Motor neuron (in vitro differentiated cells): ENCODE results near the gene TIFAB. TPM values are rescaled to one million over a fixed set of nuclear protein-coding genes. Genes with fewer than 3 reads are reported as not detected.

ENCODE experiments used
- ATAC-seq, 8 experiments: fragments of 200-7000 bp; cut with Tn5 transposase; replicated peaks in 6 of 8; 2 replicates each; pipeline ENCODE4 v1.8.0; 2021; ENCODE audit warnings: mild to moderate bottlenecking in 8 of 8, moderate library complexity in 8 of 8
- H3K27ac ChIP-seq, 2 donors: fragments of 250-450 bp; sonication (Bioruptor Pico); 2 replicates each; pipeline ENCODE4 v1.9.0; 2021; ENCODE audit warnings: antibody characterized with exemption in 2 of 2, mild to moderate bottlenecking in 2 of 2, moderate library complexity in 1 of 2
- H3K4me1 ChIP-seq, 2 donors: fragments of 250-450 bp; sonication (Bioruptor Pico); replicated peaks in 1 of 2; 2 replicates each; pipeline ENCODE4 v1.6.1; 2021; ENCODE audit warnings: antibody characterized with exemption in 2 of 2, mild to moderate bottlenecking in 2 of 2, moderate library complexity in 1 of 2
- H3K4me3 ChIP-seq, 5 donors: fragments of 250-450 bp; sonication (Bioruptor Pico); 2 replicates each; pipeline ENCODE4 v1.9.0; 2021; ENCODE audit warnings: antibody characterized with exemption in 5 of 5, mild to moderate bottlenecking in 5 of 5, moderate library complexity in 4 of 5
- WGBS, 10 experiments: fragments of 450-650 bp; shearing (Covaris generic); methylation state at CpG; one replicate each; pipeline ENCODE4 v1.0.0; 2022; 5-methylcytosine and 5-hydroxymethylcytosine counted together
- in situ Hi-C, 9 experiments: fragments of 400-800 bp; cut with MboI; loops; one replicate each; pipeline ENCODE4 v1.15.0; 2021; ENCODE audit warnings: low sequenced_read_pairs in 9 of 9, low pct_unique_long_range_greater_than_20kb in 2 of 9; ENCODE audit not compliant: unreplicated experiment in 9 of 9
- total RNA-seq, 8 experiments: library from RNA; unstranded; fragments of 300-600 nt; gene quantifications; 2 replicates each; pipeline versions ENCODE4 v1.2.3 to v1.2.4, GENCODE V29; 2022

The TIFAB gene
- total RNA-seq, 8 experiments from 2014 or later, result 0.04 to 0.43 (median 0.10) TPM; not detected in 2

DNA sequence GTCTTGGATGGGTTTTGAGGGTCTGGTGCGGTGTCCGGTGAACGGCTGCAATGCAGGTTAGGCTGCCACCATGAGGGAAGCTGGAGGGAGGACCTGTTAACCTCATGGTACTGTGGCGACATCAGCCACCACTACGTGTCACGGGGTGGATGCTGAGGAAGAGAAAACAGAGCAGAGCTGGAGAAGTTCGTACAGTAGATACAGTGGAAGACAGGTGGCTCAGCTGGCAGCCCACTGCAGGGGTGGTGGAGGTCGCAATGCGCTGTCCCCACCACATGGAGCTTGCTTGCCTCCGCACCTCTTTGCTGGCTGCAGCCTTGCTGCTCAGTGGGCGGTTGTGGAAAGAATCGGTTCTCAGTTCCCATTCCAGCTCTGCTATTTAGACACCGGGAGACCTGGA lies 7.8 kb downstream of the TIFAB start:
- Histone ChIP-seq H3K4me3 (no peak overlapping the region), H3K27ac (no peak overlapping the region), H3K4me1 (peaks cover 7 to 9% of the 10 kb centered on the region in 2 donors)
- WGBS, 10 experiments, result 46 to 86% (median 80%) methylated on average over 2 to 11 of the region's 13 CpGs; no CpG with 5 or more reads in 6 of the 10 experiments
- in situ Hi-C loops, result no loop called here
- ATAC-seq, result no peak

DNA sequence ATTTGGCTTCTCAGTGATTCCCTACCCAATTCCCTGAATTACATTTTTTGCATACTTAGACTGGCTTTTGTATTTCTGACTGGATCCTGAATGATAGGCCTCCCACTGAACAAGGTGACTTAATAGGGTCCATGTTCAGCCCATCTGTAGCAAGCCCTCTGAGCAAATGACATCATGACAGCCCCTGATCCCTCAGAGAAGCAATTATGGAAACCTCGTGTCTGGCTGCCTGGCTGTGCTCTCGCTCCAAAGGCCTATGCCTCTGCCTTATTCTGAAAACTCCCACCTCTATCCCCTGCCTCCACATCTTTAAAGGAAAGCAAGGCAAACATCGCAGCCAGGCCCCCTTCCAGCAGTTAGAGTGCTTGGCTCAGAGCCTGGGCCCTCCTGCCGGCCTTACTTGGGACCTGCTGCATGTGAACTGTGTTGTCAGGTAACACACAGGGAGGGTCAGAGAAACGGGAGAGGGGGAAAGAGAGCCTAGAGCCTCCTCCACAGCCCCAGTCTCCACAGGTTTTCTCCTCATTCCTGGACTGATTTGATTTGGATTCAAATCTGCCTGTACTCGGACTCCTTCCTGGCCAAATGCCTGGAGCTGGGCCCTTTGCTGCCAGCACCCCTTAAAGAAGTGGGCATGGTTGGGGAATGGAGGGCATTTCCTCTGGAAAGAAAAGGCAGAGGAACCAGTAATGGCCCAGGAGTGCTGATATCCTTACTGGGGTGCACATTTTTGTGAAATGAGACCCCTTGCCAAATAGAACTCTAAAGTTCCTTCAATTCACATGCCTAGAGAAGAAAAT lies 8.8 kb downstream of the TIFAB start:
- ATAC-seq, result peak in 5 of 8 experiments; percentile 80 to 92 (median 85)
- in situ Hi-C loops, result no loop called here
- H3K27ac ChIP-seq, result no peak overlapping the region
- 43 to 79% (median 63%) methylated on average over 3 to 5 of the region's 6 CpGs; no CpG with 5 or more reads in 5 of the 10 experiments for WGBS, 10 experiments
- peaks cover 3 to 7% of the 10 kb centered on the region in 2 donors for H3K4me1 ChIP-seq
- H3K4me3 ChIP-seq, result no peak overlapping the region

DNA sequence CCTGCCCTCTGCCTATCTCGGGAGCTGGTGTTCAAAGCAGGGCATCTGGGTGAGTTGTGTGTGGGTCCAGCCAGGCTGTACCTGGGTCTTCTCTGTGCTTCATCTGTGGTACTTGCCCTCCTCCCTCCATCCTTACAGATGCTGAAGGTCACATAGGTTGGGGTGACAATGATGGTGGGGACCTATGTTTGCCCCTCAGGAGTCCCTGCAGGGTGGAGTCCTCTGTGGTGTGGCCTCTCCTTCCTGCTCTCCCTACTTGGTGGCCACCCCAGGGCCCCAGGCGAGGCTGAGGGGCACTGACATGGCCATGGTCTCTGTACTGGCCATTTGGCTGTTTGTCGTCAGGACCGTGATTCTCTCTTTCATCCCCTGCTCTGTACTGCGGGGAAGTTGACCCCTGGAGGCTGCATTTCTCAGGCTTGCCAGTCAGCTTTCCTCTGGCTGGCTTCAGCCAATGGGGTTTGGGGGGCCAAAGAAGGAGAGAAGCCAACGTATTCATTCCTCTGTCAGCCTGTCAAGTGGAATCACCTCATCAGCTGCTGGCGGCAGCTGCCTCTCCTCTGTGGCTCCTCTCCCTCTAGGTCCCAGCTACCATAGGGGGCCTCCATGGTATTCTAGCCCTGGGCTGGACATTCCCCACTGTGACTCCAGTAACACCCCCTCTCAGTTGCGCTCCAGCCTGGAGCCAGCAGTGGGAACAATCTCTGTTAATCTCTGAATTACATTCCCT lies 9.6 kb downstream of the TIFAB start:
- no peak overlapping the region for H3K27ac ChIP-seq
- in situ Hi-C loops, result no loop called here
- H3K4me1 ChIP-seq, result peaks cover 3 to 10% of the 10 kb centered on the region in 2 donors
- H3K4me3 ChIP-seq, result no peak overlapping the region
- peak in 6 of 8 experiments; percentile 10 to 33 (median 24) for ATAC-seq
- 40 to 100% (median 72%) methylated on average over 1 to 6 of the region's 8 CpGs; no CpG with 5 or more reads in 4 of the 10 experiments for WGBS, 10 experiments

GRCh38 chr5:135441919-135442318 lies 10.2 kb downstream of the TIFAB start:
- H3K4me1 ChIP-seq, result peaks cover 8 to 16% of the 10 kb centered on the region in 2 donors
- no peak for ATAC-seq
- H3K4me3 ChIP-seq, result no peak overlapping the region
- in situ Hi-C loops, result no loop called here
- no peak overlapping the region for H3K27ac ChIP-seq
- 20 to 100% (median 88%) methylated on average over 1 to 2 of the region's 4 CpGs; no CpG with 5 or more reads in 3 of the 10 experiments for WGBS, 10 experiments

GRCh38 chr5:135441350-135441831 lies 10.8 kb downstream of the TIFAB start:
- no peak overlapping the region for H3K4me3 ChIP-seq
- no peak overlapping the region for H3K27ac ChIP-seq
- in situ Hi-C loops, result no loop called here
- ATAC-seq, result no peak
- 30 to 92% (median 55%) methylated on average over 2 of the region's 11 CpGs; no CpG with 5 or more reads in 5 of the 10 experiments for whole genome bisulfite sequencing, 10 experiments
- peaks cover 10 to 16% of the 10 kb centered on the region in 2 donors for H3K4me1 ChIP-seq

DNA sequence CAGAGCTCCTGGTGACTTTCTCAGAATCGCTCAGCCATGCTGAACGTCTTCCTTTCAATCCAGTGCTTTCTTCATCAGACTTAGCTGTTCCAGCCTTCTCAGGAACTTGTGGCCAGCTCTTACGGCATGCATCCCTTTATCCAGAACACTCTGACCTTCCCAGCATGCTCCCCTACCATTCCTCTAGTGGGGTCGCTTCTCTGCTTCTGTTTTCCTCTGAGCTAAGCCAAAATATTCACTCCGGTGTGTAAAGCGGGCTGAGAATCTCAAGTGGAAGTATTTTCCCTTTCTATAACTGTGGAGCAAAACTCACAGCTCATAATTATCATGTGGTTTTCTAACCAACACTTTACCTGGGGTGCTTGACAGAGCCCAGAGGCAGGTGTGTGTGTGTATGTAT lies 11.2 kb downstream of the TIFAB start:
- WGBS, 10 experiments, result 53 to 96% (median 80%) methylated on average over 4 to 6 of the region's 6 CpGs; no CpG with 5 or more reads in 2 of the 10 experiments
- Histone ChIP-seq H3K27ac (no peak overlapping the region), H3K4me1 (peaks cover 10 to 16% of the 10 kb centered on the region in 2 donors), H3K4me3 (no peak overlapping the region)
- no peak for ATAC-seq
- in situ Hi-C loops, result no loop called here

- no peak for ATAC-seq
- 10 to 100% (median 70%) methylated on average over 2 to 6 of the region's 11 CpGs; no CpG with 5 or more reads in 1 of the 10 experiments for WGBS, 10 experiments
These were observed 12.6 kb downstream of the TIFAB start for GRCh38 chr5:135439231-135440205.

DNA sequence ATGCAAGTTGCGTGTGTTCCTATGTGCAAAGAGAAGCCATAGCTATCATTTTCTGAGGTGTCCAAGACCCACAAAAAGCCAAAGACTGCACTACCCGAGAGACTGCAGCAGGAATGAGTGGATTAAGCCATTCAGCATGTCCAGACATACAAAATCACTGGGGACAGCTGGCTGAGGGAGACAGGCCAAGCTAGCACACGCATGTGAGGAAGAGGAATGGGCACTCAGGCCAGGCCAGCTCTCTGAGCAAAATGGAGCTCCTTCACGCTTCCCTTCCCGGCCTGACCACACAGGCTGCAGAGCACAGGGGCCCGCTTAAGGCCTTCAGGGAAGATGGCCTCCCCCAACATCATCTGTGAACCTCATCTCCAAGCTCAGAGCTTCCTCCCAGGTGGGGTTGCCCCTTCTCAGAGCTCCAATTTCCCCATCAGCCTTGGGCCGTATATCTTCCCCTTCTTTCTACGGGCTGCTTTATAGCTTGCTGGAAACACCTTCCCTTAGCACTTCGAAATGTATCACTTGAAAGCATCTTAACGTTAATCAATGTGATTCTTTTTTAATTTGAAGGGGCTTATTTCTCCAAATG lies 13.4 kb downstream of the TIFAB start:
- H3K4me1 ChIP-seq, result peaks cover 10 to 16% of the 10 kb centered on the region in 2 donors
- ATAC-seq, result no peak
- in situ Hi-C loops, result no loop called here
- H3K4me3 ChIP-seq, result no peak overlapping the region
- no peak overlapping the region for H3K27ac ChIP-seq
- 39 to 90% (median 68%) methylated on average over 2 to 8 of the region's 10 CpGs; no CpG with 5 or more reads in 2 of the 10 experiments for WGBS, 10 experiments

More at GRCh38 chr5:135439231-135440205, 12.6 kb downstream of the TIFAB start:
- Histone ChIP-seq H3K27ac (no peak overlapping the region), H3K4me1 (peaks cover 10 to 16% of the 10 kb centered on the region in 2 donors), H3K4me3 (no peak overlapping the region)
- in situ Hi-C loops, result no loop called here

- peak in 4 of 8 experiments; percentile 30 to 78 (median 56) for ATAC-seq
- H3K4me3 ChIP-seq, result no peak overlapping the region
- in situ Hi-C loops, result no loop called here
- H3K27ac ChIP-seq, result no peak overlapping the region
- H3K4me1 ChIP-seq, result peaks cover 8 to 11% of the 10 kb centered on the region in 2 donors
- 11 to 93% (median 52%) methylated on average over 2 to 11 of the region's 13 CpGs; no CpG with 5 or more reads in 2 of the 10 experiments for WGBS, 10 experiments
These were observed 14.2 kb downstream of the TIFAB start for GRCh38 chr5:135437796-135438560.

GRCh38 chr5:135437422-135437795 lies 14.7 kb downstream of the TIFAB start:
- in situ Hi-C loops, result no loop called here
- WGBS, 10 experiments, result 78 to 90% (median 79%) methylated on average over 2 to 3 of the region's 7 CpGs; no CpG with 5 or more reads in 7 of the 10 experiments
- ATAC-seq, result peak in 5 of 8 experiments; percentile 34 to 77 (median 51)
- no peak overlapping the region for H3K27ac ChIP-seq
- H3K4me1 ChIP-seq, result peaks cover 7 to 8% of the 10 kb centered on the region in 2 donors
- no peak overlapping the region for H3K4me3 ChIP-seq

- ATAC-seq, result peak in 5 of 8 experiments; percentile 47 to 84 (median 74)
These were observed 15.2 kb downstream of the TIFAB start for GRCh38 chr5:135436951-135437418.

More at GRCh38 chr5:135436951-135437418, 15.2 kb downstream of the TIFAB start:
- 33 to 100% (median 64%) methylated on average over 1 to 5 of the region's 7 CpGs; no CpG with 5 or more reads in 4 of the 10 experiments for WGBS, 10 experiments
- no peak overlapping the region for H3K4me3 ChIP-seq
- H3K27ac ChIP-seq, result no peak overlapping the region
- in situ Hi-C loops, result no loop called here
- peaks cover 7 to 8% of the 10 kb centered on the region in 2 donors for H3K4me1 ChIP-seq
